ENCODE data around the gene PLA2G4E. TPM values are rescaled to one million over a fixed set of nuclear protein-coding genes. Genes with fewer than 3 reads are reported as not detected.
A peak's percentile ranks its signal among the peaks of the same experiment; 100 is the strongest.

Gene PLA2G4E
- total RNA-seq, 1 experiment from 2014 or later = not detected

DNA sequence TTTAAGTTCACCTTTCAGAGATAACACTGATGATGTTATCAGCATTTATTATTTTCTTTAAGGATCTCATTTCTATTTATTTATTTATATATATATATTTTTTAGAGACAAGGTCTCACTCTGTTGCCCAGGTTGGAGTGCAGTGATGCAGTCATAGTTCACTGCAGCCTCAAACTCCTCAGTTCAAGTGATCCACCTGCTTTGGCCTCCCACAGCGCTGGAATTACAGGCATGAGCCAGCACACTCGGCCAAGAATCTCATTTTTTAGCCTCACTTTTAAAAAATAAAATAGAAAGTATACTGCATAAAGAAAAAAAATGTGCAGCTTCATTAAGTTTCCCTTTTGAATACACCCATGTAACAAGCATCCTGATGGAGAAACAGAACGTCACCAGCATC lies 37.9 kb upstream of the PLA2G4E start:
- ChIA-PET CTCF (interaction anchor here (0.6 to 1.2 kb wide), 2 partner anchors 69 to 420 kb away, joined by 3 to 4 read pairs; no protein-coding TSS in a partner anchor), POLR2A (ENCODE audit: low non-redundant PET) (no interaction called here)
- Histone ChIP-seq H3K4me3 (ENCODE audit: low read depth, low read length, poor library complexity, severe bottlenecking) (no peak overlapping the region), H3K9me3 (ENCODE audit: low read depth, low read length, poor library complexity, severe bottlenecking) (no peaks in the 10 kb centered on the region), H3K4me1 (ENCODE audit: insufficient read depth, low read length, poor library complexity, severe bottlenecking) (no peaks in the 10 kb centered on the region), H3K36me3 (ENCODE audit: insufficient read depth, low read length, poor library complexity, severe bottlenecking) (no peaks in the 10 kb centered on the region), H3K27me3 (replicated peaks; ENCODE audit: insufficient read depth, low read depth, low read length, poor library complexity) (no peaks in the 10 kb centered on the region), H3K27ac (ENCODE audit: low read depth, low read length, poor library complexity, severe bottlenecking) (no peak overlapping the region)
- no TSS peak for BruUV-seq (replicated peaks)
- no peak for TF ChIP-seq EZH2 (IDR thresholded peaks at IDR 0.05; ENCODE audit: borderline replicate concordance, low read depth, low read length, poor library complexity, severe bottlenecking)
- no peak for TF ChIP-seq CTCF (conservative IDR thresholded peaks at IDR 0.05; ENCODE audit: low read depth, low read length)
- no peak for DNase-seq (ENCODE audit: low spot score)
- intact Hi-C loops (cut with micrococcal nuclease; ENCODE audit: unreplicated experiment) = no loop called here

DNA sequence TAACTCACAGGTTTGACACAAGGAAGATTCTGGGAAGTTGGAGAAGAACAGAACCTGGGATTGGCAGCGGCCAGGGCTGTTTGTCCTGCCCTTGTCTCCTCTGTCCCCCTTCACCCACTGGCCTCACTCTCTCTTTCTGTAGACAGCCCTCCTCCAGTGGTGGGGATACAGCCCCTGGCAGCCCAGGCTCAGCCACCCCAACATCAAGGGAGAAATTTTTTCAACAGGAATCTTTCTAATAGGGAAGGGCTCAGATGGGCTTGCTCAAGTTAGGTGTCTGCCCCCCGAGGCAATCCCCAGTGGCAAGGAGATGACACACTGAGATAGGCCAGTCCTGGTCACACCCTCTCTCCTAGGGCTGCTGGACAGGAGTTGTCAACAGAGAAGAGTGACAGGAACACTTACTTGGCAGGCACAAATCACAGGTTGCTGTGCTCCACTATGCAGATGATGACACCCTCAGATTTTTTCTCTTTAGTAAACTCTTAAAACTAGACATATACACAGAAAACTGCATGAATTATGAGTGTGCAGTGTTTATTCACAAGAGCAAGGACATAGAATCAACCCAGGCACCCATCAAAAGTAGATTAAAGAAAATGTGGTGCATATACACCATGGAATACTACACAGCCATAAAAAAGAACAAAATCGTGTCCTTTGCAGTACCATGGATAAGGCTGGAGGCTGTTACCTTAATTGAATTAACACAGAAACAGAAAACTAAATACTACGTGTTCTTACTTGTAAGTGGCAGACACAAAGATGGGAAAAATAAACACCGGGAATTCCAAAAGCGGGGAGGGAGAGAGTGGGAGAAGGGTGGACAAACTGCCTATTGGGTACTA lies 37.2 kb upstream of the PLA2G4E start:
- BruUV-seq (replicated peaks) = no TSS peak
- H3K4me1 ChIP-seq (ENCODE audit: insufficient read depth, low read length, poor library complexity, severe bottlenecking) = no peaks in the 10 kb centered on the region
- TF ChIP-seq EZH2 (IDR thresholded peaks at IDR 0.05; ENCODE audit: borderline replicate concordance, low read depth, low read length, poor library complexity, severe bottlenecking) (no peak), CTCF (conservative IDR thresholded peaks at IDR 0.05; ENCODE audit: low read depth, low read length) (no peak)
- ChIA-PET CTCF (interaction anchor here (1.2 kb wide), 1 partner anchor 68 kb away, joined by 3 read pairs; no protein-coding TSS in a partner anchor), POLR2A (ENCODE audit: low non-redundant PET) (no interaction called here)
- H3K27me3 ChIP-seq (replicated peaks; ENCODE audit: insufficient read depth, low read depth, low read length, poor library complexity) = no peaks in the 10 kb centered on the region
- intact Hi-C loops (cut with micrococcal nuclease; ENCODE audit: unreplicated experiment) = loop anchor here (1.0 kb wide), 1 partner anchor 69 kb away; no protein-coding TSS in a partner anchor
- H3K36me3 ChIP-seq (ENCODE audit: insufficient read depth, low read length, poor library complexity, severe bottlenecking) = no peaks in the 10 kb centered on the region
- H3K27ac ChIP-seq (ENCODE audit: low read depth, low read length, poor library complexity, severe bottlenecking) = no peak overlapping the region
- H3K9me3 ChIP-seq (ENCODE audit: low read depth, low read length, poor library complexity, severe bottlenecking) = no peaks in the 10 kb centered on the region
- DNase-seq (ENCODE audit: low spot score) = no peak
- no peak overlapping the region for H3K4me3 ChIP-seq (ENCODE audit: low read depth, low read length, poor library complexity, severe bottlenecking)

DNA sequence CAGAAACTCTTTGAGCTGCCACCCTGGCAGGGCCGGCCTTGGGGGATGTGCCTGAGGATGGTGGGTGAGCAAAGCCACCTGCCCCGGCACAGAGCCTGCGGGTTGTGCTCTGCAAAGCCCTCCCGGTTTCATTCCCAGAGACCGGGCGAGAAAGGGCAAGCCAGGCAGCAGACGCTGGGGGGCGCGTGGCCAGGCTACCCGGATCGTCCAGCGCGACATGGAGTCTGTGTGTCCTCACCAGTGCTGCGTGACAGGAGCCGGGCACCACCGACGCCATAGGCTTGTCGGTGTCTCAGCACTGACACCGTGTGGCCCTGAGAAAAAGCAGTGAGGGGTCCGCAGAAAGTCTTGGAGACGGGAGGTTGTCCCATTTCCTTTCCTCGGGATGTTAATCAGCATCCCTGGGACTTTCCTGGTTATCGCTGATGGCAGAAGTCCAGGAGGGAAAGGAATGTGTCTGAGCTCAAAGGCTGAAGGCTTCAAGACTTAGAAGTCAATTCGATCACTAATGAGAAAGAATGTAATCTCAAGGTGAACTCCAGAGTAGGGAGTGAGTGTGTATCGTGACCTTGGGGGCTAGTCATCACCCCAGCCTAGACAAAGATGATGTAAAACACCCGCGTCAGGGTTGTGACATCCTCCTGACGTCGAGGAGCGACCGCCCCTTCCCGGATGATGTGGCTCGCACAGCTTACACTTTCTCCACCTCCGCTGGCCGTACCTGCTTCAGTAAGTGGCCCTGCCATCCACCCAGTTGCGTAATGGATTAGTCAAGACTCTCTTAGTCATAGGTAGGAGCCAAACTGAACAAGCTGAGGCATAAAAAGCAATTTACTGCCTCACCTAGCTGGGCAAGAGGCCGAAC lies 36.3 kb upstream of the PLA2G4E start:
- no TSS peak for BruUV-seq (replicated peaks)
- CTCF ChIA-PET = interaction anchor here (0.6 to 1.6 kb wide), 2 partner anchors 67 to 285 kb away, joined by 5 to 11 read pairs; no protein-coding TSS in a partner anchor

More for the DNA sequence above, 36.3 kb upstream of the PLA2G4E start:
- H3K4me3 ChIP-seq (ENCODE audit: low read depth, low read length, poor library complexity, severe bottlenecking) = peak overlapping the region; percentile 33
- no peaks in the 10 kb centered on the region for H3K9me3 ChIP-seq (ENCODE audit: low read depth, low read length, poor library complexity, severe bottlenecking)
- DNase-seq (ENCODE audit: low spot score) = peak; percentile 86
- intact Hi-C loops (cut with micrococcal nuclease; ENCODE audit: unreplicated experiment) = loop anchor here (1.0 kb wide), 1 partner anchor 68 kb away; no protein-coding TSS in a partner anchor
- no peaks in the 10 kb centered on the region for H3K27me3 ChIP-seq (replicated peaks; ENCODE audit: insufficient read depth, low read depth, low read length, poor library complexity)
- no peaks in the 10 kb centered on the region for H3K4me1 ChIP-seq (ENCODE audit: insufficient read depth, low read length, poor library complexity, severe bottlenecking)
- no peak overlapping the region for H3K27ac ChIP-seq (ENCODE audit: low read depth, low read length, poor library complexity, severe bottlenecking)
- no peaks in the 10 kb centered on the region for H3K36me3 ChIP-seq (ENCODE audit: insufficient read depth, low read length, poor library complexity, severe bottlenecking)
- TF ChIP-seq CTCF (conservative IDR thresholded peaks at IDR 0.05; ENCODE audit: low read depth, low read length) (peak; percentile 89), EZH2 (IDR thresholded peaks at IDR 0.05; ENCODE audit: borderline replicate concordance, low read depth, low read length, poor library complexity, severe bottlenecking) (no peak)
- POLR2A ChIA-PET (ENCODE audit: low non-redundant PET) = no interaction called here
